H1 (cell line): ENCODE results near the gene ATP6V1C2. TPM values are rescaled to one million over a fixed set of nuclear protein-coding genes. Genes with fewer than 3 reads are reported as not detected.

ENCODE experiments used
- CTCF ChIA-PET: fragments of 300-600 bp; sonication (Branson Sonifier 250); formaldehyde crosslinking; loops from one replicate; lab custom pipeline; 2021; ENCODE audit not compliant: partially characterized antibody; lab: Charles Lee
- POLR2A ChIA-PET: fragments of 300-600 bp; sonication (Branson Sonifier 250); formaldehyde crosslinking; loops from one replicate; lab custom pipeline; 2021; ENCODE audit warnings: inconsistent platforms; ENCODE audit not compliant: partially characterized antibody; lab: Charles Lee
- DNase-seq, 2 experiments: peaks; one replicate each; pipeline versions ENCODE4 v3.0.0 to v3.0.0-alpha.2; 2010 to 2022; ENCODE audit warnings: low spot score in 2 of 2, low read depth in 1 of 2, mixed read lengths in 1 of 2
- FAIRE-seq: peaks from 2 replicates; lab custom pipeline; 2011; peaks lifted over from hg19 to GRCh38; lab: Jason Lieb, UNC
- H2AFZ ChIP-seq: 2 replicates; pipeline ENCODE4 v1.8.1; 2012; ENCODE audit warnings: low read length, inconsistent platforms
- H2AK5ac ChIP-seq: 2 replicates; pipeline ENCODE4 v1.6.1; 2013; ENCODE audit warnings: low read depth, low read length
- H2BK120ac ChIP-seq: replicated peaks from 2 replicates; pipeline ENCODE3; 2013; ENCODE audit warnings: low read depth, low read length, inconsistent platforms
- H2BK12ac ChIP-seq: 2 replicates; pipeline ENCODE4 v1.6.1; 2013; ENCODE audit warnings: low read depth, low read length
- H2BK15ac ChIP-seq: 2 replicates; pipeline ENCODE4 v1.6.1; 2013; ENCODE audit warnings: low read length
- H2BK20ac ChIP-seq: 2 replicates; pipeline ENCODE4 v1.6.1; 2013; ENCODE audit warnings: low read length
- H2BK5ac ChIP-seq: 2 replicates; pipeline ENCODE4 v1.6.1; 2013; ENCODE audit warnings: low read depth, low read length
- H3K14ac ChIP-seq: 2 replicates; pipeline ENCODE4 v1.6.1; 2013; ENCODE audit warnings: inconsistent platforms; ENCODE audit not compliant: insufficient read length
- H3K18ac ChIP-seq: 2 replicates; pipeline ENCODE4 v1.6.1; 2013; ENCODE audit warnings: low read length; ENCODE audit errors: extremely low read depth
- H3K23ac ChIP-seq: 2 replicates; pipeline ENCODE4 v1.6.1; 2013; ENCODE audit warnings: inconsistent platforms; ENCODE audit not compliant: insufficient read length
- H3K23me2 ChIP-seq: 2 replicates; pipeline ENCODE4 v1.6.1; 2013; ENCODE audit warnings: low read depth, low read length
- H3K27ac ChIP-seq: 2 replicates; pipeline ENCODE4 v1.6.1; 2011; ENCODE audit warnings: low read depth, low read length, inconsistent platforms
- H3K27me3 ChIP-seq, 4 experiments: replicated peaks in 1 of 4; 1 replicate in 1 of 4; 2 replicates in 3 of 4; pipeline versions ENCODE4 v1.6.1 to v1.8.1; 2011 to 2013; ENCODE audit warnings: low read length in 3 of 4, mild to moderate bottlenecking in 3 of 4, inconsistent platforms in 2 of 4, mixed read lengths in 2 of 4, moderate library complexity in 1 of 4; ENCODE audit not compliant: control insufficient read depth in 3 of 4, insufficient read depth in 3 of 4; ENCODE audit errors: extremely low read depth in 1 of 4
- H3K36me3 ChIP-seq, 4 experiments: 2 replicates each; pipeline versions ENCODE4 v1.6.1 to v1.8.1; 2011 to 2013; ENCODE audit warnings: mild to moderate bottlenecking in 4 of 4, low read length in 3 of 4, moderate library complexity in 2 of 4, control low read depth in 1 of 4, inconsistent platforms in 1 of 4; ENCODE audit not compliant: insufficient read depth in 4 of 4, control insufficient read depth in 2 of 4
- H3K4ac ChIP-seq: replicated peaks from 2 replicates; pipeline ENCODE3; 2013; ENCODE audit warnings: low read length, low read depth, mixed read lengths, inconsistent platforms; ENCODE audit not compliant: insufficient read length
- H3K4me1 ChIP-seq, 4 experiments: replicated peaks in 1 of 4; 1 replicate in 1 of 4; 2 replicates in 3 of 4; pipeline versions ENCODE4 v1.6.1 to v1.8.1; 2011 to 2013; ENCODE audit warnings: low read length in 3 of 4, inconsistent platforms in 2 of 4, mixed read lengths in 1 of 4; ENCODE audit not compliant: insufficient read depth in 4 of 4, control insufficient read depth in 3 of 4
- H3K4me2 ChIP-seq, 2 experiments: 2 replicates each; pipeline versions ENCODE4 v1.6.1 to v1.8.1; 2011 to 2013; ENCODE audit warnings: low read depth in 2 of 2, low read length in 2 of 2, control low read depth in 1 of 2, inconsistent platforms in 1 of 2, mild to moderate bottlenecking in 1 of 2; ENCODE audit not compliant: insufficient read depth in 1 of 2
- H3K4me3 ChIP-seq, 4 experiments: fragments of 200-600, 300-600 bp in 1 of 4; sonication (generic), shearing (Covaris generic), sonication (Bioruptor Twin) in 1 of 4; 2 replicates each; pipeline versions ENCODE4 v1.5.1 to v1.8.1; 2011 to 2016; ENCODE audit warnings: low read length in 4 of 4, low read depth in 3 of 4, control low read depth in 2 of 4, inconsistent platforms in 2 of 4, mild to moderate bottlenecking in 2 of 4, mixed read lengths in 1 of 4, moderate library complexity in 1 of 4; ENCODE audit not compliant: insufficient read depth in 2 of 4; ENCODE audit errors: extremely low read depth in 1 of 4
- H3K56ac ChIP-seq: replicated peaks from 2 replicates; pipeline ENCODE3; 2013; ENCODE audit warnings: low read depth, mild to moderate bottlenecking, mixed read lengths, low read length, inconsistent platforms; ENCODE audit not compliant: insufficient read length
- H3K79me1 ChIP-seq: 2 replicates; pipeline ENCODE4 v1.6.1; 2013; ENCODE audit warnings: low read depth, low read length, control low read depth
- H3K79me2 ChIP-seq, 2 experiments: 2 replicates each; pipeline versions ENCODE4 v1.6.1 to v1.8.1; 2012 to 2013; ENCODE audit warnings: low read length in 2 of 2, mild to moderate bottlenecking in 2 of 2, inconsistent platforms in 1 of 2; ENCODE audit not compliant: insufficient read depth in 2 of 2, control insufficient read depth in 1 of 2
- H3K9ac ChIP-seq, 4 experiments: replicated peaks in 1 of 4; 1 replicate in 1 of 4; 2 replicates in 3 of 4; pipeline versions ENCODE4 v1.6.1 to v1.8.1; 2011 to 2013; ENCODE audit warnings: low read depth in 3 of 4, low read length in 3 of 4, control low read depth in 2 of 4, mild to moderate bottlenecking in 2 of 4, moderate library complexity in 2 of 4, inconsistent platforms in 1 of 4; ENCODE audit errors: extremely low read depth in 1 of 4
- H3K9me3 ChIP-seq, 2 experiments: 2 replicates each; pipeline versions ENCODE4 v1.6.1 to v1.8.1; 2012 to 2013; ENCODE audit warnings: mild to moderate bottlenecking in 2 of 2, moderate library complexity in 2 of 2, control low read depth in 1 of 2, inconsistent platforms in 1 of 2, low read depth in 1 of 2, low read length in 1 of 2, mixed read lengths in 1 of 2; ENCODE audit not compliant: insufficient read depth in 2 of 2
- H4K20me1 ChIP-seq, 2 experiments: replicated peaks in 1 of 2; 2 replicates each; pipeline versions ENCODE3 to v1.8.1; 2011 to 2013; ENCODE audit warnings: inconsistent platforms in 2 of 2, low read length in 2 of 2, mild to moderate bottlenecking in 1 of 2; ENCODE audit not compliant: insufficient read depth in 2 of 2, control insufficient read depth in 1 of 2
- H4K5ac ChIP-seq: 2 replicates; pipeline ENCODE4 v1.6.1; 2013; ENCODE audit warnings: low read length, low read depth, mixed read lengths, inconsistent platforms; ENCODE audit not compliant: insufficient read length
- H4K8ac ChIP-seq: 2 replicates; pipeline ENCODE4 v1.8.0; 2013; ENCODE audit warnings: mild to moderate bottlenecking, moderate library complexity, low read length, inconsistent platforms; ENCODE audit not compliant: insufficient read depth; ENCODE audit errors: extremely low read depth
- H4K91ac ChIP-seq: replicated peaks from 2 replicates; pipeline ENCODE3; 2013; ENCODE audit warnings: low read length, mixed read lengths, inconsistent platforms; ENCODE audit not compliant: insufficient read length
- BCL11A ChIP-seq, 2 experiments: IDR thresholded peaks; one replicate each; pipeline ENCODE4 v1.6.1; 2011; ENCODE audit warnings: low read depth in 2 of 2, low read length in 2 of 2, mild to moderate bottlenecking in 2 of 2
- CBX5 ChIP-seq: fragments of 300-800, 300-1000 bp; sonication (generic); IDR thresholded peaks from 2 replicates; pipeline ENCODE4 v1.7.1; 2016; ENCODE audit warnings: antibody characterized with exemption, low read length, low read depth
- CTBP2 ChIP-seq: IDR thresholded peaks from 2 replicates; pipeline ENCODE4 v1.7.0; 2011; ENCODE audit warnings: borderline replicate concordance, mild to moderate bottlenecking, moderate library complexity, mixed read lengths, low read length; ENCODE audit not compliant: insufficient read depth, insufficient read length
- EGR1 ChIP-seq: IDR thresholded peaks from 2 replicates; pipeline ENCODE4 v1.6.1; 2011; ENCODE audit warnings: low read depth, low read length, borderline replicate concordance
- EZH2 ChIP-seq: fragments of 200-600 bp; sonication (generic); IDR thresholded peaks from 2 replicates; pipeline ENCODE4 v1.7.1; 2012; ENCODE audit warnings: low read depth, mild to moderate bottlenecking, moderate library complexity, low read length, inconsistent platforms; ENCODE audit not compliant: severe bottlenecking
- KDM1A ChIP-seq: fragments of 200-600, 300-600 bp; sonication (generic); IDR thresholded peaks from 2 replicates; pipeline ENCODE4 v1.7.1; 2016; ENCODE audit warnings: mild to moderate bottlenecking, low read length, borderline replicate concordance
- RBBP5 ChIP-seq: IDR thresholded peaks from 2 replicates; pipeline ENCODE4 v1.7.1; 2012; ENCODE audit warnings: low read depth, mild to moderate bottlenecking, inconsistent platforms, low read length, moderate library complexity, borderline replicate concordance
- SIN3A ChIP-seq, 2 experiments: IDR thresholded peaks in 1 of 2; conservative IDR thresholded peaks in 1 of 2; 2 replicates each; pipeline ENCODE4 v1.6.1; 2011 to 2012; ENCODE audit warnings: low read length in 2 of 2, improper control_type of control experiment in 1 of 2, low read depth in 1 of 2, mild to moderate bottlenecking in 1 of 2
- SIX5 ChIP-seq: IDR thresholded peaks from 2 replicates; pipeline ENCODE4 v1.6.1; 2011; ENCODE audit warnings: mild to moderate bottlenecking, low read depth, low read length
- TAF1 ChIP-seq: IDR thresholded peaks from 2 replicates; pipeline ENCODE4 v1.6.1; 2011; ENCODE audit warnings: mild to moderate bottlenecking, low read depth, low read length
- TEAD4 ChIP-seq: IDR thresholded peaks from 2 replicates; pipeline ENCODE4 v1.6.1; 2012; ENCODE audit warnings: low read depth, low read length, inconsistent platforms, mixed read lengths
- WGBS, 2 experiments: shearing (Covaris generic) in 1 of 2; methylation state at CpG; one replicate each; pipeline versions ENCODE4 v1.1.6 to v1.1.7; 2013 to 2015; ENCODE audit warnings: low lambda C conversion rate in 2 of 2, mixed read lengths in 2 of 2, inconsistent platforms in 1 of 2, low coverage in 1 of 2, missing lambda C conversion rate in 1 of 2; ENCODE audit not compliant: insufficient replicate concordance in 2 of 2, insufficient coverage in 1 of 2, insufficient read length in 1 of 2; ENCODE audit errors: extremely low coverage in 1 of 2, missing lambda C conversion rate in 1 of 2; 5-methylcytosine and 5-hydroxymethylcytosine counted together
- polyA plus RNA-seq, 7 experiments: library from polyadenylated mRNA; depleted of rRNA in 3 of 7; stranded (reverse) in 5 of 7; unstranded in 2 of 7; fragments of >200 nt in 5 of 7; fragments of 200-250 nt in 2 of 7; gene quantifications; 1 replicate in 5 of 7; 2 replicates in 1 of 7; 4 replicates in 1 of 7; pipeline versions ENCODE4 v1.2.1 to v1.2.3, GENCODE V29; 2011 to 2013; ENCODE audit warnings: missing spikeins in 2 of 7, mixed read lengths in 2 of 7
- total RNA-seq: library from RNA; stranded (reverse); fragmentation: NEBNext Ultra II Directional; extraction: Animal tissue kit (Norgen Biotek cat#: 25700); gene quantifications from 2 replicates; pipeline ENCODE4 v1.2.1, GENCODE V29; 2021

The ATP6V1C2 gene
- total and polyA plus RNA-seq, 2 of the 8 experiments (the other 6 are each of a cell fraction or from before 2014, with no cell fraction given) = 0.29 to 0.74 TPM

- Histone ChIP-seq H4K20me1 (no peaks in the 10 kb centered on the region), H3K18ac (no peak overlapping the region), H2AK5ac (no peak overlapping the region), H3K79me2 (no peaks in the 10 kb centered on the region), H2BK15ac (no peak overlapping the region), H2BK120ac (no peak overlapping the region), H2BK12ac (no peak overlapping the region), H3K27me3 (no peaks in the 10 kb centered on the region), H3K9me3 (no peaks in the 10 kb centered on the region), H3K36me3 (no peaks in the 10 kb centered on the region), H3K27ac (no peak overlapping the region), H3K56ac (no peak overlapping the region), H2AFZ (no peak overlapping the region), H3K14ac (no peak overlapping the region), H2BK20ac (no peak overlapping the region), H3K4ac (no peak overlapping the region), H3K23me2 (no peaks in the 10 kb centered on the region), H3K4me2 (no peak overlapping the region), H3K23ac (no peak overlapping the region), H3K4me1 (no peaks in the 10 kb centered on the region), H3K9ac (no peak overlapping the region), H3K4me3 (no peak overlapping the region), H4K8ac (no peak overlapping the region), H4K91ac (no peak overlapping the region), H3K79me1 (no peaks in the 10 kb centered on the region), H2BK5ac (no peak overlapping the region), H4K5ac (no peak overlapping the region)
- TF ChIP-seq CBX5 (no peak), BCL11A (IDR thresholded peaks at IDR 0.05; ENCODE audit: low read depth in 2 of 2, low read length in 2 of 2) (no peak), CTBP2 (no peak), TEAD4 (no peak), EGR1 (no peak), TAF1 (no peak), EZH2 (no peak), SIN3A (conservative IDR thresholded peaks at IDR 0.05 in 1 of 2, IDR thresholded peaks at IDR 0.05 in 1 of 2; ENCODE audit: low read depth in 1 of 2, low read length in 2 of 2) (no peak), KDM1A (no peak), RBBP5 (no peak), SIX5 (no peak)
- no peak for FAIRE-seq
- ChIA-PET CTCF (no interaction called here), POLR2A (no interaction called here)
- WGBS, 2 experiments = 88% methylated on average over 5 of the region's 5 CpGs; no CpG with 5 or more reads in 1 of the 2 experiments
- DNase-seq = no peak
These were observed 30.8 kb downstream of the ATP6V1C2 start for GRCh38 chr2:10752236-10752635.
